KMS-11 (cell line): ENCODE data around the gene ODAD2.
"Not testable (repeated sequence)": the region's sequence is repeated elsewhere in the genome, so short reads cannot be mapped to it uniquely, and the experiment has no call there.

ENCODE experiments used
- H2AFZ ChIP-seq: fragments of 200-600 bp; sonication (generic); 2 replicates; pipeline ENCODE4 v1.6.1; 2016; ENCODE audit warnings: antibody characterized with exemption, mixed run types, low read depth
- H3K27ac ChIP-seq: fragments of 200-600 bp; sonication (generic); 2 replicates; pipeline ENCODE4 v1.6.1; 2016; ENCODE audit warnings: mild to moderate bottlenecking, mixed run types
- H3K27me3 ChIP-seq: fragments of 200-600 bp; sonication (generic); 2 replicates; pipeline ENCODE4 v1.6.1; 2017; ENCODE audit warnings: mild to moderate bottlenecking, low read depth, mixed run types, moderate library complexity; ENCODE audit not compliant: insufficient read depth
- H3K36me3 ChIP-seq: fragments of 200-600 bp; sonication (generic); 2 replicates; pipeline ENCODE4 v1.6.1; 2017; ENCODE audit warnings: mild to moderate bottlenecking, mixed run types; ENCODE audit not compliant: insufficient read depth
- H3K4me1 ChIP-seq: fragments of 200-600 bp; sonication (generic); 2 replicates; pipeline ENCODE4 v1.6.1; 2016; ENCODE audit warnings: mild to moderate bottlenecking, low read depth, mixed run types; ENCODE audit not compliant: poor library complexity, severe bottlenecking
- H3K4me2 ChIP-seq: fragments of 200-600 bp; sonication (generic); 2 replicates; pipeline ENCODE4 v1.7.0; 2016; ENCODE audit warnings: mild to moderate bottlenecking, mixed run types
- H3K4me3 ChIP-seq: fragments of 200-600 bp; sonication (generic); IDR thresholded peaks from 2 replicates; pipeline ENCODE4 v1.6.1; 2017; ENCODE audit warnings: low read depth, low read length, mixed read lengths; ENCODE audit not compliant: insufficient read depth
- H3K79me2 ChIP-seq: fragments of 200-600 bp; sonication (generic); 2 replicates; pipeline ENCODE4 v1.6.1; 2016; ENCODE audit warnings: low read depth, mixed run types; ENCODE audit not compliant: insufficient read depth
- H3K9ac ChIP-seq: fragments of 200-600 bp; sonication (generic); 2 replicates; pipeline ENCODE4 v1.6.1; 2016; ENCODE audit warnings: mild to moderate bottlenecking, mixed run types
- H4K20me1 ChIP-seq: fragments of 200-600 bp; sonication (generic); 2 replicates; pipeline ENCODE4 v1.6.1; 2016; ENCODE audit warnings: mild to moderate bottlenecking, mixed run types; ENCODE audit not compliant: insufficient read depth
- CTCF ChIP-seq: fragments of 200-600 bp; sonication (generic); conservative IDR thresholded peaks from 2 replicates; pipeline ENCODE4 v1.6.1; 2017; ENCODE audit warnings: low read depth, mild to moderate bottlenecking, antibody characterized with exemption, low read length, moderate library complexity, mixed read lengths

Gene ODAD2

GRCh38 chr10:27982875-27983543 is 15.9 kb downstream of the ODAD2 start:
- Histone ChIP-seq H3K4me3 (no peak overlapping the region), H2AFZ (no peak overlapping the region), H3K27me3 (no peaks in the 10 kb centered on the region), H3K79me2 (no peaks in the 10 kb centered on the region), H3K9ac (no peak overlapping the region), H3K4me1 (no peaks in the 10 kb centered on the region), H3K4me2 (no peak overlapping the region), H3K36me3 (no peaks in the 10 kb centered on the region), H4K20me1 (no peaks in the 10 kb centered on the region), H3K27ac (no peak overlapping the region)
- TF ChIP-seq CTCF = no peak

- no peaks in the 10 kb centered on the region for H3K27me3 ChIP-seq
- no peak overlapping the region for H3K9ac ChIP-seq
- no peaks in the 10 kb centered on the region for H3K36me3 ChIP-seq
- H4K20me1 ChIP-seq = no peaks in the 10 kb centered on the region
- no peak overlapping the region for H2AFZ ChIP-seq
- no peak overlapping the region for H3K4me3 ChIP-seq
- H3K4me1 ChIP-seq = no peaks in the 10 kb centered on the region
- no peak overlapping the region for H3K4me2 ChIP-seq
- no peak overlapping the region for H3K27ac ChIP-seq
- no peak for TF ChIP-seq CTCF
- no peaks in the 10 kb centered on the region for H3K79me2 ChIP-seq
Observed at GRCh38 chr10:27981744-27982143, 17.1 kb downstream of the ODAD2 start.

GRCh38 chr10:27970795-27971194 is 28.1 kb downstream of the ODAD2 start:
- H3K79me2 ChIP-seq, H3K27ac ChIP-seq, H3K4me1 ChIP-seq, H3K9ac ChIP-seq, H3K4me2 ChIP-seq, H2AFZ ChIP-seq, H3K27me3 ChIP-seq, H4K20me1 ChIP-seq, H3K36me3 ChIP-seq, H3K4me3 ChIP-seq: not testable (repeated sequence)

- H3K9ac ChIP-seq, H3K27me3 ChIP-seq, H2AFZ ChIP-seq, H4K20me1 ChIP-seq, H3K4me2 ChIP-seq, H3K79me2 ChIP-seq, H3K4me3 ChIP-seq, H3K36me3 ChIP-seq, H3K27ac ChIP-seq, H3K4me1 ChIP-seq: not testable (repeated sequence)
Observed at GRCh38 chr10:27969931-27970330, 28.9 kb downstream of the ODAD2 start.

GRCh38 chr10:27959093-27959715 is 39.7 kb downstream of the ODAD2 start:
- Histone ChIP-seq H3K27me3 (no peaks in the 10 kb centered on the region), H3K4me2 (0 out of 2 replicates have a peak overlapping the region, but pooled peaks have one; percentile 5), H2AFZ (no peak overlapping the region), H3K27ac (no peak overlapping the region), H3K4me3 (no peak overlapping the region), H4K20me1 (no peaks in the 10 kb centered on the region), H3K4me1 (peaks cover 4% of the 10 kb centered on the region), H3K9ac (no peak overlapping the region), H3K36me3 (no peaks in the 10 kb centered on the region), H3K79me2 (no peaks in the 10 kb centered on the region)
- TF ChIP-seq CTCF = no peak

- H3K36me3 ChIP-seq, H3K27me3 ChIP-seq, H3K27ac ChIP-seq, H3K4me1 ChIP-seq, H3K79me2 ChIP-seq, H3K4me3 ChIP-seq, H4K20me1 ChIP-seq, H3K9ac ChIP-seq: not testable (repeated sequence)
- H3K4me2 ChIP-seq = peak overlapping the region; percentile 5
- peak overlapping the region; percentile 25; the same call in 1 of the 2 replicates for H2AFZ ChIP-seq
Observed at GRCh38 chr10:27958383-27958782, 40.5 kb downstream of the ODAD2 start.
